HepG2 (cell line): ENCODE results near the gene SH2D3C. TPM values are rescaled to one million over a fixed set of nuclear protein-coding genes. Genes with fewer than 3 reads are reported as not detected.

Source experiments
- ATAC-seq: fragments of 200-7000 bp; cut with Tn5 transposase; 3 replicates; pipeline ENCODE4 v1.9.1; 2020; ENCODE audit warnings: mild to moderate bottlenecking, moderate library complexity
- BruUV-seq: library from RNA; stranded (reverse); fragments of 400-500 nt; replicated peaks from 2 replicates; lab custom pipeline; 2021; lab: Mats Ljungman, UMichigan
- CTCF ChIA-PET: fragments of 300-600 bp; formaldehyde crosslinking; extraction: SDS; loops from one replicate; lab custom pipeline; 2021; ENCODE audit warnings: low total read pairs, inconsistent platforms, low intra/inter-chr PET ratio; lab: Yijun Ruan, JAX
- POLR2A ChIA-PET: fragments of 350-600 bp; sonication (Branson Sonifier 250); formaldehyde crosslinking; loops from one replicate; lab custom pipeline; 2020; ENCODE audit warnings: antibody characterized with exemption, inconsistent platforms; lab: Yijun Ruan, JAX
- DNase-seq: peaks from one replicate; pipeline ENCODE4 v3.0.0-alpha.2; 2015; ENCODE audit warnings: low spot score
- FAIRE-seq: peaks from 3 replicates; lab custom pipeline; 2011; peaks lifted over from hg19 to GRCh38; lab: Jason Lieb, UNC
- H2AFZ ChIP-seq: one replicate; pipeline ENCODE4 v1.6.1; 2011; ENCODE audit warnings: low read length, inconsistent platforms
- H3K27ac ChIP-seq: fragments of 300-600 bp; 3 replicates; pipeline ENCODE4 v1.8.0; 2011; ENCODE audit warnings: mixed run types, mild to moderate bottlenecking, mixed read lengths, low read length, inconsistent platforms; ENCODE audit not compliant: insufficient read depth; ENCODE audit errors: extremely low read length
- H3K27me3 ChIP-seq, 2 experiments: fragments of 200-600 bp in 1 of 2; 2 replicates in 1 of 2; 3 replicates in 1 of 2; pipeline versions ENCODE4 v1.6.0 to v1.8.0; 2011; ENCODE audit warnings: low read length in 2 of 2, mild to moderate bottlenecking in 2 of 2, moderate library complexity in 2 of 2, inconsistent platforms in 1 of 2; ENCODE audit not compliant: insufficient read depth in 2 of 2, control insufficient read depth in 1 of 2
- H3K36me3 ChIP-seq, 2 experiments: fragments of 200-600 bp in 1 of 2; replicated peaks in 1 of 2; 2 replicates in 1 of 2; 3 replicates in 1 of 2; pipeline versions ENCODE4 v1.5.1 to v1.8.0; 2011; ENCODE audit warnings: low read length in 2 of 2, inconsistent platforms in 1 of 2; ENCODE audit not compliant: insufficient read depth in 2 of 2, control insufficient read depth in 1 of 2
- H3K4me1 ChIP-seq: 2 replicates; pipeline ENCODE4 v1.5.1; 2012; ENCODE audit warnings: low read length, inconsistent platforms; ENCODE audit not compliant: insufficient read depth
- H3K4me2 ChIP-seq: 2 replicates; pipeline ENCODE4 v1.6.0; 2011; ENCODE audit warnings: low read depth, low read length, inconsistent platforms
- H3K4me3 ChIP-seq, 3 experiments: fragments of 200-600 bp in 1 of 3; sonication (generic), shearing (Covaris generic) in 1 of 3; replicated peaks in 1 of 3; 2 replicates each; pipeline ENCODE4 v1.5.1; 2011 to 2016; ENCODE audit warnings: low read length in 3 of 3, inconsistent platforms in 2 of 3, low read depth in 2 of 3, mild to moderate bottlenecking in 2 of 3, control low read depth in 1 of 3, mixed read lengths in 1 of 3; ENCODE audit not compliant: insufficient read depth in 1 of 3
- H3K79me2 ChIP-seq: one replicate; pipeline ENCODE4 v1.6.1; 2011; ENCODE audit warnings: low read length, inconsistent platforms; ENCODE audit not compliant: insufficient read depth
- H3K9ac ChIP-seq: 2 replicates; pipeline ENCODE4 v1.6.0; 2011; ENCODE audit warnings: mild to moderate bottlenecking, low read depth, low read length, inconsistent platforms; ENCODE audit not compliant: insufficient read depth
- H3K9me3 ChIP-seq: 2 replicates; pipeline ENCODE4 v1.5.1; 2012; ENCODE audit warnings: mild to moderate bottlenecking, low read length
- H4K20me1 ChIP-seq: 2 replicates; pipeline ENCODE4 v1.6.0; 2011; ENCODE audit warnings: inconsistent platforms, mild to moderate bottlenecking, low read length, moderate library complexity; ENCODE audit not compliant: insufficient read depth
- FOXA1 ChIP-seq, 2 experiments: fragments of 450-650 bp in 1 of 2; sonication (generic) in 1 of 2; formaldehyde crosslinking in 1 of 2; IDR thresholded peaks; 2 replicates each; pipeline versions ENCODE4 v1.4.0 to v1.6.1; 2016 to 2020; ENCODE audit warnings: missing genetic modification reagents in 1 of 2
- RXRA ChIP-seq: sonication (generic); formaldehyde crosslinking; IDR thresholded peaks from 2 replicates; pipeline ENCODE4 v1.5.1; 2020; ENCODE audit warnings: missing genetic modification reagents
- SOX6 ChIP-seq, 2 experiments: fragments of 450-650 bp in 1 of 2; sonication (generic) in 1 of 2; formaldehyde crosslinking in 1 of 2; IDR thresholded peaks; 2 replicates each; pipeline versions ENCODE4 v1.4.0 to v1.6.1; 2017 to 2020; ENCODE audit warnings: antibody characterized with exemption in 1 of 2, mild to moderate bottlenecking in 1 of 2, missing genetic modification reagents in 1 of 2
- ZNF143 ChIP-seq: sonication (generic); formaldehyde crosslinking; IDR thresholded peaks from 2 replicates; pipeline ENCODE4 v1.4.0; 2020; ENCODE audit warnings: missing genetic modification reagents
- WGBS: methylation state at CpG from one replicate; pipeline ENCODE4 v1.1.6; 2017; ENCODE audit warnings: low lambda C conversion rate; 5-methylcytosine and 5-hydroxymethylcytosine counted together
- in situ Hi-C: cut with HindIII; loops from 2 replicates; pipeline ENCODE4 v1.10.0; 2017; ENCODE audit warnings: low pct_unique_long_range_greater_than_20kb; ENCODE audit not compliant: extremely low pct_ligation_motif_present
- intact Hi-C: fragments of 100-400 bp; cut with micrococcal nuclease; formaldehyde crosslinking; loops from one replicate; pipeline ENCODE4 v1.10.0; 2022; ENCODE audit not compliant: unreplicated experiment
- polyA plus RNA-seq, 8 experiments: library from polyadenylated mRNA; depleted of rRNA in 3 of 8; stranded (reverse) in 7 of 8; unstranded in 1 of 8; fragments of >200 nt; fragmentation: Illumina TruSeq in 4 of 8; extraction: Trizol in 4 of 8; gene quantifications; 2 replicates each; pipeline versions ENCODE4 v1.2.1 to v1.2.3, GENCODE V29; 2011 to 2016; ENCODE audit warnings: low read depth in 4 of 8, missing spikeins in 1 of 8, mixed read lengths in 1 of 8; ENCODE audit not compliant: insufficient read depth in 1 of 8
- total RNA-seq, 5 experiments: library from RNA; depleted of rRNA; stranded (reverse); fragments of >200 nt; fragmentation: Illumina TruSeq; extraction: Trizol; gene quantifications; 2 replicates each; pipeline ENCODE4 v1.2.3, GENCODE V29; 2016; ENCODE audit warnings: low read depth in 1 of 5
- TF ChIP-seq, protein P1 (sequence below): sonication (generic); formaldehyde crosslinking; IDR thresholded peaks from 2 replicates; pipeline ENCODE4 v1.9.0; 2021; ENCODE audit warnings: missing genetic modification reagents, mild to moderate bottlenecking, borderline replicate concordance
- TF ChIP-seq, protein P2 (sequence below): sonication (generic); formaldehyde crosslinking; IDR thresholded peaks from 2 replicates; pipeline ENCODE4 v1.9.0; 2022; ENCODE audit warnings: missing genetic modification reagents, mild to moderate bottlenecking, borderline replicate concordance

The SH2D3C gene
- total and polyA plus RNA-seq, 2 of the 13 experiments (the other 11 are each of a cell fraction or from before 2014, with no cell fraction given): not detected

DNA sequence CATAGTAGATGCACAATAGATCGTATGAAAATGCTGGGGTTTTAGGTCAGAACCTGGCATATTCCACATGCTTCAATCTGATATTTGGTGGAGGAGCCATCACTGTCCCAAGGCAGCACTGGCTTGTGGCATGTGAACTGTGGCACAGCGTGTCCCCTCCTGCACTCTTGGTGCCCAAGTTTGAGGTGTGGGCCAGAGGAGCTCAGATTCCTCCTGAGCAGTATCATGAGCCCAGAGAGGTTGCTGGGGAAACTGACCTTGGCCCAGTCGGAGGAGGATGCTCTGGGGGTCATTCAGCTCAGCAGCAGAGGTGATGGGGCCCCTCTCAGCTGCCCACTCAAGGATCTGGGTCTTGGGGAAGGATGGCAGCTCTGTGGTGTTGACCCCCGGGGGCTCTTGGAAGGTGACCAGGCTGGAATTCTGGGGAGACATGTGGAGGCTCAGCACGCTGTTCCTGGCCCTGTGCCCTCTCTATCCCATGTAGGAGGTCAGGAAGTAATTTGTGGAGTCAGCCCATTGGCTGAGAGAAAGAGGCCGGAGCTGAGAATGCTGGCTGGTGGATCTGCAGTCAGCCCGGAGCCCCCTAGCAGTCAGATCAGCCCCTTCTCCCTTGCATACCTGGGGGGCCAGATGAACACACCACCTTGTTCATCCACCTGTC lies 47.9 kb upstream of the SH2D3C start:
- DNase-seq (no peak), ATAC-seq (no peak), FAIRE-seq (no peak)
- Histone ChIP-seq H3K79me2 (no peaks in the 10 kb centered on the region), H3K4me3 (peak overlapping the region in 1 of 3 experiments; percentile 56; a peak in 1 of 6 replicates), H3K9ac (no peak overlapping the region), H3K9me3 (no peaks in the 10 kb centered on the region), H3K4me2 (peak overlapping the region; percentile 65; the same call in 1 of the 2 replicates), H3K27ac (no peak overlapping the region), H3K36me3 (no peaks in the 10 kb centered on the region), H2AFZ (no peak overlapping the region), H3K4me1 (peaks cover 42% of the 10 kb centered on the region), H3K27me3 (no peaks in the 10 kb centered on the region), H4K20me1 (no peaks in the 10 kb centered on the region)
- in situ Hi-C loops: no loop called here
- POLR2A ChIA-PET: interaction anchor here (0.6 kb wide), 1 partner anchor 1670 kb away, joined by 3 read pairs; no protein-coding TSS in a partner anchor
- TF ChIP-seq RXRA (no peak), ZNF143 (CRISPR knock-in tag) (no peak), FOXA1 (IDR thresholded peaks at IDR 0.05) (no peak), FOXA1 (CRISPR knock-in tag; IDR thresholded peaks at IDR 0.05) (no peak), SOX6 (IDR thresholded peaks at IDR 0.05) (no peak), SOX6 (CRISPR knock-in tag; IDR thresholded peaks at IDR 0.05) (no peak)
- TF ChIP-seq, protein P1, sequence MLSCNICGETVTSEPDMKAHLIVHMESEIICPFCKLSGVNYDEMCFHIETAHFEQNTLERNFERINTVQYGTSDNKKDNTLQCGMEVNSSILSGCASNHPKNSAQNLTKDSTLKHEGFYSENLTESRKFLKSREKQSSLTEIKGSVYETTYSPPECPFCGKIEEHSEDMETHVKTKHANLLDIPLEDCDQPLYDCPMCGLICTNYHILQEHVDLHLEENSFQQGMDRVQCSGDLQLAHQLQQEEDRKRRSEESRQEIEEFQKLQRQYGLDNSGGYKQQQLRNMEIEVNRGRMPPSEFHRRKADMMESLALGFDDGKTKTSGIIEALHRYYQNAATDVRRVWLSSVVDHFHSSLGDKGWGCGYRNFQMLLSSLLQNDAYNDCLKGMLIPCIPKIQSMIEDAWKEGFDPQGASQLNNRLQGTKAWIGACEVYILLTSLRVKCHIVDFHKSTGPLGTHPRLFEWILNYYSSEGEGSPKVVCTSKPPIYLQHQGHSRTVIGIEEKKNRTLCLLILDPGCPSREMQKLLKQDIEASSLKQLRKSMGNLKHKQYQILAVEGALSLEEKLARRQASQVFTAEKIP (CRISPR knock-in tag): no peak
- TF ChIP-seq, protein P2, sequence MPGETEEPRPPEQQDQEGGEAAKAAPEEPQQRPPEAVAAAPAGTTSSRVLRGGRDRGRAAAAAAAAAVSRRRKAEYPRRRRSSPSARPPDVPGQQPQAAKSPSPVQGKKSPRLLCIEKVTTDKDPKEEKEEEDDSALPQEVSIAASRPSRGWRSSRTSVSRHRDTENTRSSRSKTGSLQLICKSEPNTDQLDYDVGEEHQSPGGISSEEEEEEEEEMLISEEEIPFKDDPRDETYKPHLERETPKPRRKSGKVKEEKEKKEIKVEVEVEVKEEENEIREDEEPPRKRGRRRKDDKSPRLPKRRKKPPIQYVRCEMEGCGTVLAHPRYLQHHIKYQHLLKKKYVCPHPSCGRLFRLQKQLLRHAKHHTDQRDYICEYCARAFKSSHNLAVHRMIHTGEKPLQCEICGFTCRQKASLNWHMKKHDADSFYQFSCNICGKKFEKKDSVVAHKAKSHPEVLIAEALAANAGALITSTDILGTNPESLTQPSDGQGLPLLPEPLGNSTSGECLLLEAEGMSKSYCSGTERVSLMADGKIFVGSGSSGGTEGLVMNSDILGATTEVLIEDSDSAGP (CRISPR knock-in tag): 0 out of 2 replicates have a peak, but pooled peaks have one; percentile 31
- no TSS peak for BruUV-seq
- 51% methylated on average over 4 of the region's 7 CpGs for WGBS
- intact Hi-C loops: no loop called here
- CTCF ChIA-PET: interaction anchor here (0.8 to 1.1 kb wide), 2 partner anchors 23 to 43 kb away, joined by 3 to 6 read pairs; partner anchors contain the start of gene FPGS
